Germinal center (tissue), 1 donor: Measurements from ENCODE around the gene SCNM1.
A peak's percentile ranks its signal among the peaks of the same experiment; 100 is the strongest.

ENCODE experiments used
- DNase-seq: peaks from one replicate; pipeline ENCODE4 v3.0.0; 2012; ENCODE audit warnings: mixed read lengths, low spot score

Gene SCNM1

GRCh38 chr1:151165738-151166504 lies at the start of gene SCNM1, which contains the start of gene LYSMD1:
SCNM1 (plus strand) TSS chr1:151166144; CDS start chr1:151166153, 9 bp downstream.
LYSMD1 (minus strand) TSS chr1:151165902; CDS start chr1:151165258, 644 bp downstream.
- DNase-seq: peak; percentile 94

GRCh38 chr1:151124763-151125403 lies 41.1 kb upstream of the SCNM1 start:
- DNase-seq: no peak

- DNase-seq: no peak
These were observed 37.1 kb upstream of the SCNM1 start for GRCh38 chr1:151128800-151129199.

- DNase-seq: peak; percentile 94
These were observed 34.9 kb upstream of the SCNM1 start for GRCh38 chr1:151130987-151131586.

GRCh38 chr1:151131701-151132334 lies 34.1 kb upstream of the SCNM1 start:
- no peak for DNase-seq

- DNase-seq: no peak
These were observed 33.5 kb upstream of the SCNM1 start for GRCh38 chr1:151132335-151133017.

- no peak for DNase-seq
These were observed 32.7 kb upstream of the SCNM1 start for GRCh38 chr1:151133018-151133806.

- no peak for DNase-seq
These were observed 31.5 kb upstream of the SCNM1 start for GRCh38 chr1:151134396-151134795.

GRCh38 chr1:151134991-151135390 lies 31.0 kb upstream of the SCNM1 start:
- no peak for DNase-seq

- DNase-seq: no peak
These were observed 30.2 kb upstream of the SCNM1 start for GRCh38 chr1:151135433-151136385.

GRCh38 chr1:151137789-151138188 lies 28.2 kb upstream of the SCNM1 start:
- no peak for DNase-seq

GRCh38 chr1:151142411-151143056 lies 23.4 kb upstream of the SCNM1 start:
- DNase-seq: no peak

GRCh38 chr1:151143057-151143435 lies 22.9 kb upstream of the SCNM1 start:
- DNase-seq: no peak

- DNase-seq: no peak
These were observed 22.0 kb upstream of the SCNM1 start for GRCh38 chr1:151143986-151144385.

- DNase-seq: no peak
These were observed 21.3 kb upstream of the SCNM1 start for GRCh38 chr1:151144474-151145303.

GRCh38 chr1:151145304-151146071 lies 20.5 kb upstream of the SCNM1 start:
- peak; percentile 28 for DNase-seq

- DNase-seq: no peak
These were observed 19.9 kb upstream of the SCNM1 start for GRCh38 chr1:151146072-151146411.
